ENCODE measurements around the gene ZFP57. TPM values are rescaled to one million over a fixed set of nuclear protein-coding genes. Genes with fewer than 3 reads are reported as not detected.

Gene ZFP57
- total and polyA plus RNA-seq, 2 of the 13 experiments (the other 11 are each of a cell fraction or from before 2014, with no cell fraction given): not detected

GRCh38 chr6:29647927-29648642, 32.9 kb downstream of the ZFP57 start (continued):
- TF ChIP-seq, protein P1, sequence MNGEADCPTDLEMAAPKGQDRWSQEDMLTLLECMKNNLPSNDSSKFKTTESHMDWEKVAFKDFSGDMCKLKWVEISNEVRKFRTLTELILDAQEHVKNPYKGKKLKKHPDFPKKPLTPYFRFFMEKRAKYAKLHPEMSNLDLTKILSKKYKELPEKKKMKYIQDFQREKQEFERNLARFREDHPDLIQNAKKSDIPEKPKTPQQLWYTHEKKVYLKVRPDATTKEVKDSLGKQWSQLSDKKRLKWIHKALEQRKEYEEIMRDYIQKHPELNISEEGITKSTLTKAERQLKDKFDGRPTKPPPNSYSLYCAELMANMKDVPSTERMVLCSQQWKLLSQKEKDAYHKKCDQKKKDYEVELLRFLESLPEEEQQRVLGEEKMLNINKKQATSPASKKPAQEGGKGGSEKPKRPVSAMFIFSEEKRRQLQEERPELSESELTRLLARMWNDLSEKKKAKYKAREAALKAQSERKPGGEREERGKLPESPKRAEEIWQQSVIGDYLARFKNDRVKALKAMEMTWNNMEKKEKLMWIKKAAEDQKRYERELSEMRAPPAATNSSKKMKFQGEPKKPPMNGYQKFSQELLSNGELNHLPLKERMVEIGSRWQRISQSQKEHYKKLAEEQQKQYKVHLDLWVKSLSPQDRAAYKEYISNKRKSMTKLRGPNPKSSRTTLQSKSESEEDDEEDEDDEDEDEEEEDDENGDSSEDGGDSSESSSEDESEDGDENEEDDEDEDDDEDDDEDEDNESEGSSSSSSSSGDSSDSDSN (CRISPR knock-in tag; IDR thresholded peaks at IDR 0.05): no peak
- no peak for TF ChIP-seq PAX8 (CRISPR knock-in tag; IDR thresholded peaks at IDR 0.05; ENCODE audit: borderline replicate concordance)
- TF ChIP-seq, protein P2, sequence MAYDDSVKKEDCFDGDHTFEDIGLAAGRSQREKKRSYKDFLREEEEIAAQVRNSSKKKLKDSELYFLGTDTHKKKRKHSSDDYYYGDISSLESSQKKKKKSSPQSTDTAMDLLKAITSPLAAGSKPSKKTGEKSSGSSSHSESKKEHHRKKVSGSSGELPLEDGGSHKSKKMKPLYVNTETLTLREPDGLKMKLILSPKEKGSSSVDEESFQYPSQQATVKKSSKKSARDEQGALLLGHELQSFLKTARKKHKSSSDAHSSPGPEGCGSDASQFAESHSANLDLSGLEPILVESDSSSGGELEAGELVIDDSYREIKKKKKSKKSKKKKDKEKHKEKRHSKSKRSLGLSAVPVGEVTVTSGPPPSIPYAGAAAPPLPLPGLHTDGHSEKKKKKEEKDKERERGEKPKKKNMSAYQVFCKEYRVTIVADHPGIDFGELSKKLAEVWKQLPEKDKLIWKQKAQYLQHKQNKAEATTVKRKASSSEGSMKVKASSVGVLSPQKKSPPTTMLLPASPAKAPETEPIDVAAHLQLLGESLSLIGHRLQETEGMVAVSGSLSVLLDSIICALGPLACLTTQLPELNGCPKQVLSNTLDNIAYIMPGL (CRISPR knock-in tag; IDR thresholded peaks at IDR 0.05; ENCODE audit: borderline replicate concordance in 1 of 2, low read depth in 1 of 2): peak in 1 of 2 experiments; percentile 43; a peak in 1 of 4 replicates
- peak; percentile 74 for TF ChIP-seq ZBTB38 (CRISPR knock-in tag; IDR thresholded peaks at IDR 0.05)
- peak; percentile 12; the same call in 1 of the 2 replicates for TF ChIP-seq SMC3 (IDR thresholded peaks at IDR 0.05; ENCODE audit: low read length)
- TF ChIP-seq HINFP (CRISPR knock-in tag; IDR thresholded peaks at IDR 0.05; ENCODE audit: low read depth): no peak
- no peak for TF ChIP-seq BCL3 (CRISPR knock-in tag; IDR thresholded peaks at IDR 0.05)
- TF ChIP-seq RFX5 (IDR thresholded peaks at IDR 0.05; ENCODE audit: low read depth, low read length): peak; percentile 58; the same call in 1 of the 2 replicates
- TF ChIP-seq ZNF550 (CRISPR knock-in tag; IDR thresholded peaks at IDR 0.05; ENCODE audit: borderline replicate concordance): no peak
